GM12864 (cell line): ENCODE results near the gene LRRC74B.

Experiments used
- DNase-seq: peaks from one replicate; pipeline ENCODE4 v3.0.0-alpha.2; 2011; ENCODE audit warnings: low read depth
- H3K4me3 ChIP-seq: 2 replicates; pipeline ENCODE4 v1.5.1; 2011; ENCODE audit warnings: mild to moderate bottlenecking, low read depth, low read length, control low read depth
- CTCF ChIP-seq: IDR thresholded peaks from 2 replicates; pipeline ENCODE4 v1.5.1; 2011; ENCODE audit warnings: low read depth, mild to moderate bottlenecking, moderate library complexity, low read length, control low read depth, inconsistent platforms; ENCODE audit errors: missing control alignments

The LRRC74B gene

GRCh38 chr22:21014726-21015465 lies 30.9 kb upstream of the LRRC74B start, which contains the start of gene P2RX6:
TSS of gene P2RX6 (plus strand) at chr22:21015165. CDS start at chr22:21015175, 10 bp downstream.
- no peak for TF ChIP-seq CTCF
- no peak for DNase-seq
- H3K4me3 ChIP-seq = peak within 1 kb of the TSS; percentile 25; the same call in 1 of the 2 replicates

- no peak overlapping the region for H3K4me3 ChIP-seq
- no peak for DNase-seq
Measured at GRCh38 chr22:21015466-21016006, 30.2 kb upstream of the LRRC74B start.

GRCh38 chr22:21016644-21017420 lies 28.9 kb upstream of the LRRC74B start:
- H3K4me3 ChIP-seq = no peak overlapping the region
- no peak for DNase-seq
- TF ChIP-seq CTCF = no peak

More at GRCh38 chr22:21015466-21016006, 30.2 kb upstream of the LRRC74B start:
- no peak for TF ChIP-seq CTCF

GRCh38 chr22:21018314-21018713 lies 27.4 kb upstream of the LRRC74B start:
- no peak for DNase-seq
- TF ChIP-seq CTCF = no peak

GRCh38 chr22:21020802-21021429 lies 24.8 kb upstream of the LRRC74B start:
- no peak for DNase-seq
- no peak overlapping the region for H3K4me3 ChIP-seq
- peak; percentile 68 for TF ChIP-seq CTCF

More at GRCh38 chr22:21018314-21018713, 27.4 kb upstream of the LRRC74B start:
- no peak overlapping the region for H3K4me3 ChIP-seq

GRCh38 chr22:21022507-21022906 lies 23.2 kb upstream of the LRRC74B start:
- H3K4me3 ChIP-seq = no peak overlapping the region
- no peak for TF ChIP-seq CTCF

More at GRCh38 chr22:21022507-21022906, 23.2 kb upstream of the LRRC74B start:
- DNase-seq = no peak
